ENCODE results near the gene BACE1.

The BACE1 gene

GRCh38 chr11:117305145-117305544 lies 10.9 kb downstream of the BACE1 start:
- DNase-seq: no peak

- no peak for DNase-seq
Observed at GRCh38 chr11:117303646-117304315, 12.3 kb downstream of the BACE1 start.

GRCh38 chr11:117303101-117303500 lies 13.0 kb downstream of the BACE1 start:
- no peak for DNase-seq

- DNase-seq: no peak
Observed at GRCh38 chr11:117302228-117302627, 13.8 kb downstream of the BACE1 start.

- DNase-seq: no peak
Observed at GRCh38 chr11:117300773-117301172, 15.3 kb downstream of the BACE1 start.

- no peak for DNase-seq
Observed at GRCh38 chr11:117300283-117300663, 15.8 kb downstream of the BACE1 start.

GRCh38 chr11:117299351-117300282 lies 16.4 kb downstream of the BACE1 start:
- no peak for DNase-seq

- no peak for DNase-seq
Observed at GRCh38 chr11:117298195-117298594, 17.9 kb downstream of the BACE1 start.

GRCh38 chr11:117296881-117297280 lies 19.2 kb downstream of the BACE1 start:
- no peak for DNase-seq

GRCh38 chr11:117295438-117296137 lies 20.5 kb downstream of the BACE1 start:
- no peak for DNase-seq

GRCh38 chr11:117292616-117293015 lies 23.4 kb downstream of the BACE1 start:
- DNase-seq: no peak

- no peak for DNase-seq
Observed at GRCh38 chr11:117290809-117291396, 25.2 kb downstream of the BACE1 start, which contains the start of gene BACE1-AS. Gene BACE1-AS, plus strand, starts transcription at chr11:117291346.

- DNase-seq: no peak
Observed at GRCh38 chr11:117289795-117290194, 26.3 kb downstream of the BACE1 start.

- DNase-seq: no peak
Observed at GRCh38 chr11:117287668-117288067, 28.4 kb downstream of the BACE1 start.

GRCh38 chr11:117286588-117286987 lies 29.5 kb downstream of the BACE1 start:
- DNase-seq: no peak

- no peak for DNase-seq
Observed at GRCh38 chr11:117284053-117284452, 32.0 kb downstream of the BACE1 start.

GRCh38 chr11:117282956-117283355 lies 33.1 kb downstream of the BACE1 start:
- no peak for DNase-seq

- DNase-seq: no peak
Observed at GRCh38 chr11:117281869-117282268, 34.2 kb downstream of the BACE1 start.

- no peak for DNase-seq
Observed at GRCh38 chr11:117281159-117281558, 34.9 kb downstream of the BACE1 start.

GRCh38 chr11:117279711-117280376 lies 36.2 kb downstream of the BACE1 start:
- no peak for DNase-seq

- DNase-seq: no peak
Observed at GRCh38 chr11:117278347-117278746, 37.7 kb downstream of the BACE1 start.

- no peak for DNase-seq
Observed at GRCh38 chr11:117273550-117274289, 42.3 kb downstream of the BACE1 start.

Data from stimulated activated CD4-positive, alpha-beta T cell treated with anti-CD3 and anti-CD28 coated beads, Interleukin-2, amount 100 ng/mL, for 24 hours (primary cell).